HG03108 (cell line): ENCODE results near the gene CDH8.

Source experiments
- ATAC-seq: cut with Tn5 transposase; IDR thresholded peaks from one replicate; pipeline ENCODE4 v1.9.1; 2021; ENCODE audit warnings: moderate library complexity; ENCODE audit not compliant: unreplicated experiment

Gene CDH8

GRCh38 chr16:62033065-62033464, 3.2 kb downstream of the CDH8 start:
- ATAC-seq = no peak

- no peak for ATAC-seq
These were observed 6.3 kb downstream of the CDH8 start for GRCh38 chr16:62029947-62030346.

- ATAC-seq = no peak
These were observed 13.6 kb downstream of the CDH8 start for GRCh38 chr16:62022688-62023087.

DNA sequence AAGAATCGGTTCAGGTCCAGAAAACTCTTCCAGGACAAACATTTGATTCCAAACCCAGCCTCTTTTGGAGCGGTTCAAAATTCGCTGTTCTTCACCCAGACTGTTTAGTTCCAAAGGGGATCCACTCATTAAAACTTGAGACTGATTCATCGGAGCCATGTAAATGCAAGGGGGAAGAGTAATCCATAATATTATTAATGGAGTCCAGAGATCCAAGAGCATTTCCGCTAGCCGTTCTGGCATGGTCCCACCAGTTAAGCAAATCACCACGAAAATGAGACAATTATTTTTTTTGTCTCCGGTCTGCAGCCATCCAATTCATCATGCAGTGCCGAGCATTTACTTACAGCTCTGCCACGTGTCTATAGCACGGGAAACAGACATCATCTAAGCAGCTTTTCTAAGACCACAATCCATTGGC, 15.1 kb downstream of the CDH8 start:
- no peak for ATAC-seq

DNA sequence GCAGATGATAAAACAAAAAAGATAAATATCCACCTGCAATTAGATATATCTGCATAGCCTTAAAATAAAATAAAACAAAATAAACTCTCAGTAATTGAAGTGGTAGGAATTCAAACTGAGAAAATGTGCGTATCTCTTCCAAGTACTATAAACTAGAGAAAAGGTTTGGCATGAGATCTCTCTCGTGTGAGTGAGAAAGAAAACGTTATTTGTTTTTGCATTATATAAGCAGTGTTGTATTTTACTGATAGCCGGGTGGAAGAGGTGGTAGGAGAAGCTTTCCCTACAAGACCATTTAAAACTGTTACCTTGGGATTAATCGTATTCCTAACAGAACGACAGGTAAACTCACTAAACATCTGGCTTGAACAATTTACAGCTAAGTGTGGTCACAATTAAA, 15.6 kb downstream of the CDH8 start:
- no peak for ATAC-seq

DNA sequence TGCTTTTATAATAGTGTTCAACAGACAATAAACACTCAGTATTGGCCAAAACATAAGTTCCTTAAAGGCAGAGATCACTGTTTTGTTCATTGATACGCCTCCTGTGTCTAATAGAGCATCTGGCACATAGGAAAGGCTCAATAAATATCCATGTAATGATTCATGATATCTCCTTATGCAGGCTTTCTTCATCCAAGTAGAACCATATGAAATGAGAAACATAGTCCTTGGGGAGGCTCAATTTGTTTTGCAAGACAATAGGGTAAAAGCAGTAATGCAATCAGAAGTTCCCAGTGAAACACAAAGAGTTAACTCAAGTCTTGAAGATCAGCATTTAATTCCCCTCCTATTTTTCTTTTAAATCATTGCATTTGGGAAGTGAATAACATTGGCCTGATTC, 16.4 kb downstream of the CDH8 start:
- no peak for ATAC-seq

GRCh38 chr16:62018301-62019060, 17.8 kb downstream of the CDH8 start:
- no peak for ATAC-seq

DNA sequence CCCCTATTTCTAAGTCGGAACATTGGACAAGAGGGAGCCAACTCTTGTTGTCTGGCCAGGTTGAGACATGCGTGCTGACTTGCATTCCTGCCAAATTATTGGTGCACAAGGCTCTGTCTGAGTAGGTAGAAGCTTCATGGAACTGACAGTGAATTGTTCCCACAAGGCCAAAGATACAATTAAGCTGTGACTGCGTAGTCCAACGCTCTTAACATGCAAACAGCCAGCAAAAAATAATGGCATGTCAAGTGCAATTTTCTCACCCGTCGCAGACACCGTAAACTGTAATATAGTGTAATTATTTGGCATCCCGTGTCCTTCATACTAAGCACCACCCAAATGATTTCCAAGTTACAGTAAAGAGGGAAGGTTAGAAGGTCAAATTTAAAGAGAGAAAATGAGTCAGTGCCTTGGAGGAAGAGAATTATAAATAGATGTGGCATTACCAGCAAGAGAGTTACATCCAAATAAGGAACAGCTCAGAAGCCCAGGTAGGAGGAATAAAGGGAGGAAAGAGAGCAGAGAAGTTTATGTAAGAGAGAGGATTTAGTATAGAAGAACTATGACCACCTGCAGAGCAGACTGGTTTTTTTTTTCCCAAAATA, 21.8 kb downstream of the CDH8 start:
- no peak for ATAC-seq

GRCh38 chr16:62010186-62010585, 26.1 kb downstream of the CDH8 start:
- no peak for ATAC-seq

- ATAC-seq = no peak
These were observed 37.8 kb downstream of the CDH8 start for GRCh38 chr16:61998460-61998859.

- ATAC-seq = no peak
These were observed 43.1 kb downstream of the CDH8 start for GRCh38 chr16:61993108-61993507.

DNA sequence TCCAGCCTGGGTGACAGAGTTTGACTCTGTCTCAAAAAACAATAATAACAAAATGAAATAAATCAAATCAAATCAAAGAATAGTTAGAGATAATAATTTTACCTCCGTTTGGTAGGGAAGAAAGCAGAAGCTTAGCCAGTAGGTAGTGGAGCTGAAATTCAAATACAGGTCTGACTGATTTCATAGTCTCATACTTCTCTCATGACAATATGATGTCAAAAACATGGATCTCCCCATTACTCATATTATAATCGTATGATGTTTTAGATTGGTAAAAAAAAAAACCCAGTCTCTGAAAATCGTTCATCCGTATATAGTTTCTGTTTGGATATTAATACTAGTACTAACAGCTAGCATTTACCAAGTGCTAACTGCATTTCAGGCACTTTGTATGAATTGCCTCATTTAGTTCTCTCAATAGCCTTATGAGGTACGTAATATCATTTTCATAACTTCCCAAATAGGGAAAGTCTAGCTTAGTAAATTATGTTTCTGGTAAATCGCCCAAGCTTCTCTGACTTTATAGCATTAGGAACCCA, 48.7 kb downstream of the CDH8 start:
- ATAC-seq = no peak

DNA sequence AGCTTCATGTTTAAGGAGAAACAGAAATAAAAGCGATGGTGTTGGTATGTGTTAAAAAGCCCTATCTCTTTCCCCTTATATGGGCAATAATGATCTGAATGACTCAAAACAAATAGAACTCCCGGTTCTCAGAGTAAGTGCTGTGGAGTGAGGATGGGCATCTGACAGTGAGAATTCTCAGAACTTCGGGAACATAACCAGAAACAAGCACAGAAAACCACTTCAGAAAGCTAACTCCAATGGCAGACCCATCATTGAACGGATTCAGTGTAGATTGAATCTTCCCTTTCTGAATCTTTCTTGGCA, 67.2 kb downstream of the CDH8 start:
- ATAC-seq = no peak

- ATAC-seq = no peak
These were observed 67.8 kb downstream of the CDH8 start for GRCh38 chr16:61968242-61969076.

DNA sequence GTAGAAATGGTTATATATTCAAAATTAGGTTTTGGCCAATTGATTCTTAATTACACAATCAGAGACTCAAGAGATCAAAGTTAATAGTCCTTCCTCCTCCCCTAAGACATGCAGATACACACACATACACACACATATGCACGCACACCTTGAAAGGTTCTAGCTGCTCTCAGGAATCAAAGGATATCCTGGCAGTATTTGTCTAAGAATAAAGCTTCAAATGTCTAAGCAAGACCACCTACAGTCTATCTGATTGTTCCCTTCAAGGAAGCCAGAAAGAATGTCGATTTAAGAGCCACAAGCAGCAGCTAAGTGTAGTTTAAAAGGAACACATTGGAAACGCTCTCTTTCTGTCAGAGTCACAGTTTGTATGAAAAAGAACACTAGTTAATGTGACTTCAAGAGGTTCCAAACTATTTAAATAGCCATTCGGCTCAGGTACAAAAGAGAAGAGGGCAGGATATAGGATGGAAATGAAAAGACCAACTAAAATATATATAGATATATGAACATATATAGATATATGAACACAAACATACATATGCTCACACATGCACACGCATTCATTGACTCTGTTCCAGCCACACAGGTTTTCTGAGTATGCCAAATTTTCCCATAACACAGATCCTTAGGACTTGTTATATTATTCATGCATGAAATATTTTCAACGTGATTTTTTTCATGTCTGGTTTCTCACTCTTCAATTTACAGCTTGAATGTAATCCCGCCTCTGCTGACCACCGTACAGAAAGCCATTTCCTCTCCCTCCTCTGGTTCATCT, 79.0 kb downstream of the CDH8 start:
- no peak for ATAC-seq

GRCh38 chr16:61952841-61953240, 83.4 kb downstream of the CDH8 start:
- no peak for ATAC-seq

GRCh38 chr16:61948414-61948813, 87.8 kb downstream of the CDH8 start:
- no peak for ATAC-seq

DNA sequence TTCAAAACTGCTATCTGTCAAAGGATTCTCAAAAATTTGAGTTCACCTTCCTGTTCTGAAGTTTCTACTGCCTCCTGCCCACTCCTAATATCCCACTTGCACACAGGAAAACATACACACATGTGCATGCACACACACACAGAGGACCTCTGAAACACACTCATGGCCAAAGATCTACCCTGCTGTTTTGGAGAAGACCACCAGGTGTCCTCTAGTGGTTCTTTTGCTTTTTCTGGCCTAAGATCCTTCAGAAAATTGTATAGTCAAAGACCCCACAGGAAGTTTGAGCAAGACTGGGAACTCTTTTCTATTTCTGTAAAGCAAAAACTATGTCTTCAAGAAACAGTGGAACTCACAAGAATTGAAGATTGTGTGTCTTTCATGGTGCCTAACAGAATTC, 90.2 kb downstream of the CDH8 start:
- ATAC-seq = no peak

DNA sequence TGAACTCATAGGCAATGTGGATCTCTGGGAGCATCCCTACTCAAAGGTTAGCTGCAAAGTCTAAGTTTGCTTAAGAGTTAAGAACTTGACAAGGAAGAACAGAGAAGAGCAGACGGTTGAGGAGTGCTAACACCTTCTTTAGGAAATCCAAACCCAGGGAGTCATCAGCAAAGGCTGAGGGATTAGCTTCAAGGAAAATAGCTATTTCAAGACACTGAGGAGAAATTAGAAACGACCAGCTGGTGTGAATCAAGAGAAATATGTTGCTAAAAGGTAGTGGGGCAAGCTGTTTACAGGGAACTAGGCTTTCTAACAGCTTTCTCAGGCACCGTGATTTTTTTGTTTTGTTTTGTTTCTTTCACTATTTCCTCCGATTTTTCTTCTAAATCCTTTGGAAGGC, 90.7 kb downstream of the CDH8 start:
- ATAC-seq = no peak

DNA sequence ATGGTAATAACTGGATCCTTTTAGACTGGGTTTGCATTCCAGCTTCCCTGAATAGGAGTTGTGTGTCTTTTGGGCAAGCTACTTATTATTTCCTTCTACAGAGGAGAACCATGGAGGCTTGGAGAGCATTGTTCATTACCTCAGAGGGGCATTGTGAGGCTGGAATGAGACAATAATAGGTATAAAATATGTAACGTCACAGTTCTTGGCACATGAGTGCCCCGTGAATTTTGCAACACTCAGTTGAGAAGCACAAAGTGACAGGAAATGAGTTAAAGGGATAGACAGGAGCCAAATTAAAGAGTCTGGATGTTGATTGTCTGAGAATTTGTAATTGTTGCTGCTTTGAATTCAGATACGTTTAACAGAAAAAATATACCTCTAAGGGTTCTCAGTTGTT, 92.2 kb downstream of the CDH8 start:
- no peak for ATAC-seq

DNA sequence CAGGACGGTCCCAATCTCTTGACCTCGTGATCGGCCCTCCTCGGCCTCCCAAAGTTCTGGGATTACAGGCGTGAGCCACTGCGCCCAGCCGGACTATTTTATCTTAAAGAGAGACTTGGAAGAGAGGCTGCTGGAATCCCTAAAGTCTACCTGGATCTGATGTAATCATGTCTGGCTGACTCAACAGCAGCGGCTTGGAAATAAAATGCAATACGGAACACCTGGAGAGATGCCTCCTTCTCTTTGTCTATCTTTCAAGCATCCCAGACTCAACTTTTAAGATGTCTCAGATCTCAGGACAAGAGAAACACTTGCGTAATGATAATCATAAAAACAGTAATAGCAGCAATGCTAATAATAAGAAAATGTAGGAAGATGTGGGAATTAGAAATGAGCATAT, 95.6 kb downstream of the CDH8 start:
- ATAC-seq = no peak
